Measurements from ENCODE around the gene SF3B2.

SF3B2 gene

DNA sequence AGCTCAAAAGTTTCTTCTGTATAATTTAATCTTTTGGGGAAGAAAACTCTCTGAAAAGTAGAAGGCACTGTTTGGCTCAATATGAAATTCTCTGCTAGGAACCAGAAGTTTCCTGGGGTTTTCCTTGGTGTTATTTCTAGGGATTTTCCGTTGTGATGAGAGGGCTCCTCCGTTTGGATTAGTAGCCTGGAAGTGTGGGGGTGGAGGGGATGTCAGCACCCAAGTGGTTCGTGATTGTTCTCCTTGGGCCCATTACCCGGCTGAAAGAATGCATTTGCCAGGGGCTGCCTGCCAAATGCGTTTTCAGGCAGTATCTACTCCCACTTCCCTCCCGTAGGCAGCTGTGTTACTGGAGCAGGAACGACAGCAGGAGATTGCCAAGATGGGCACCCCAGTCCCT lies 4.3 kb downstream of the SF3B2 start:
- Histone ChIP-seq H3K27me3 (ENCODE audit: control insufficient read depth in 1 of 2, insufficient read depth in 2 of 2, low read length in 2 of 2) (no peaks in the 10 kb centered on the region), H3K4me1 (ENCODE audit: insufficient read depth, low read length) (peaks cover 10% of the 10 kb centered on the region), H3K9me3 (ENCODE audit: low read length) (no peaks in the 10 kb centered on the region), H3K36me3 (ENCODE audit: insufficient read depth, low read length) (peaks cover 70% of the 10 kb centered on the region), H3K4me3 (ENCODE audit: low read depth in 1 of 2, low read length in 2 of 2) (no peak overlapping the region), H3K9ac (ENCODE audit: low read length) (no peak overlapping the region), H3K27ac (ENCODE audit: low read depth, low read length) (no peak overlapping the region)

DNA sequence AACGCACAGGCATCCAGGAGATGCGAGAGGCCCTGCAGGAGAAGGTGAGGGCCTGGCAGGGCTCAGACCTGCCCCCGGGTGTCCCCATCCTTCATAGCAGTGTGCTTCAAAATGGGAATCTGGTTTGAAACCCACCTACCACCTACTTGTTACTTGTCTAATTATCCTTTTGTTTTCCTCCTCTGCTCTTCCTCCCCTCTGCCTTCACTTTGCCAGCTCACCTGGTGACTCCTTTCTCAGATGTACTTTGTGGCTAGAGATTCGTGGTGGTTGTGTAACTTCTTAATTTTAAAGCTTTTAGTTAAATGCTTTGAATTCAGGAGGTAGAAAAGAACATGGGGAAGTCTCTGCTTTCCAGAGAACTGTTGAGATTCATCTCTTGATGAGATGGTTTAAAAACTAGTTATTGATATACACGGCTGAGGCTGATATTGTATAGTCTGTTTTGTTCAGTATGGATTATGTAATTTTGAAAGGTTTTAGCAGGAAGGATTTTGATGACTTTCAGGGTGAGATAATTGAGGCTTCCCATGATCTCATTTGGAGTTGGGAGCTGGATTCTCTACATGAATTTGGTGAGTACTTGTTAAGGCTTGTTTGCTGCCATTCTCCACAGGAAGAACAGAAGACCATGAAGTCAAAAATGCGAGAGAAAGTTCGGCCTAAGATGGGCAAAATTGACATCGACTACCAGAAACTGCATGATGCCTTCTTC lies 8.0 kb downstream of the SF3B2 start:
- Histone ChIP-seq H3K27ac (ENCODE audit: low read depth, low read length) (no peak overlapping the region), H3K4me3 (ENCODE audit: low read depth in 1 of 2, low read length in 2 of 2) (no peak overlapping the region), H3K9ac (ENCODE audit: low read length) (no peak overlapping the region), H3K9me3 (ENCODE audit: low read length) (no peaks in the 10 kb centered on the region), H3K36me3 (ENCODE audit: insufficient read depth, low read length) (peaks cover 94% of the 10 kb centered on the region), H3K4me1 (ENCODE audit: insufficient read depth, low read length) (no peaks in the 10 kb centered on the region), H3K27me3 (ENCODE audit: control insufficient read depth in 1 of 2, insufficient read depth in 2 of 2, low read length in 2 of 2) (no peaks in the 10 kb centered on the region)

DNA sequence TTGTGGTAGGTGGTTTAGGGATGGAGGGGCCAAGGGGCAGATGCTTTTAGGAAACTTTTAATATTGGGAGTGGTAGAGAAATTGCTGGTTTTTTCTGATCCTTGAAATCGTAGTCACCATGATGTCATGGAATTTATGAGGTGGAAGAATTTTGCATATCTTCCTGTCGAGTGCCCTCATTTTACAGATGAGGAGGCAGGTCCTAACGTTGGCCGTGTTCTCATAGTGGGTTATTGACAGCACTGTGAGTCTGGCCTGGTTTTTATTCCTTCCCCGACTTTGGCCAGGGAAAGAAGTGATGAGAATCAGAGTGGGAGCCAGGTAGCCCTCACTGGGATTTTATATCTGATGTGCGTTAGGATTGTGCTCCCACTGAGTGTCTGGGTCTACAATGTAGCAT lies 9.1 kb downstream of the SF3B2 start:
- Histone ChIP-seq H3K27ac (ENCODE audit: low read depth, low read length) (no peak overlapping the region), H3K36me3 (ENCODE audit: insufficient read depth, low read length) (peaks cover 88% of the 10 kb centered on the region), H3K9ac (ENCODE audit: low read length) (no peak overlapping the region), H3K9me3 (ENCODE audit: low read length) (no peaks in the 10 kb centered on the region), H3K4me1 (ENCODE audit: insufficient read depth, low read length) (no peaks in the 10 kb centered on the region), H3K4me3 (ENCODE audit: low read depth in 1 of 2, low read length in 2 of 2) (no peak overlapping the region), H3K27me3 (ENCODE audit: control insufficient read depth in 1 of 2, insufficient read depth in 2 of 2, low read length in 2 of 2) (no peaks in the 10 kb centered on the region)

- H3K27ac ChIP-seq (ENCODE audit: low read depth, low read length), result no peak overlapping the region
- H3K9me3 ChIP-seq (ENCODE audit: low read length), result no peaks in the 10 kb centered on the region
- H3K27me3 ChIP-seq (ENCODE audit: control insufficient read depth in 1 of 2, insufficient read depth in 2 of 2, low read length in 2 of 2), result no peaks in the 10 kb centered on the region
- H3K4me1 ChIP-seq (ENCODE audit: insufficient read depth, low read length), result no peaks in the 10 kb centered on the region
- no peak overlapping the region for H3K4me3 ChIP-seq (ENCODE audit: low read depth in 1 of 2, low read length in 2 of 2)
- H3K36me3 ChIP-seq (ENCODE audit: insufficient read depth, low read length), result peaks cover 88% of the 10 kb centered on the region
- H3K9ac ChIP-seq (ENCODE audit: low read length), result no peak overlapping the region
Observed at GRCh38 chr11:66062408-66062807, 10.2 kb downstream of the SF3B2 start.

DNA sequence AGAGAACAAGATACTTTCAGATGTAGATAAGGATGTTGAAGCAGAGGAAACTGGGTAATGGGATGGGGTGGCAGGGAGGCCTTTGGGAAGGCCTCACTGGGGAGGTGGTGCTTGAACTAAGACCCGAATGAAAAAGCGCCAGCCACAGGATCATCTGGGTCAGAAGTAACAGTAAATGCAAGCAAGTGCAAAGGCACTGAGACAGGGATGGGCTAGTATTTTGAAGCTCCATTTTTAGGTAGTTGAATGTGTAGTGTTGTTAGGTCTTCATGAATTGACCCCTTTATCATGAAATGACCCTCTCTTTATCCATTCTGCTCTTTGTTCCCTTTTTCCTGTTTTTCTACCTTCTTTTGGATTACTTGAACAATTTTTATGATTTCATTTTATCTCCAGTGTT lies 11.7 kb downstream of the SF3B2 start:
- no peak overlapping the region for H3K9ac ChIP-seq (ENCODE audit: low read length)
- no peaks in the 10 kb centered on the region for H3K9me3 ChIP-seq (ENCODE audit: low read length)
- H3K4me1 ChIP-seq (ENCODE audit: insufficient read depth, low read length), result peaks cover 12% of the 10 kb centered on the region
- H3K36me3 ChIP-seq (ENCODE audit: insufficient read depth, low read length), result peaks cover 91% of the 10 kb centered on the region
- H3K27me3 ChIP-seq (ENCODE audit: control insufficient read depth in 1 of 2, insufficient read depth in 2 of 2, low read length in 2 of 2), result no peaks in the 10 kb centered on the region
- H3K27ac ChIP-seq (ENCODE audit: low read depth, low read length), result no peak overlapping the region
- H3K4me3 ChIP-seq (ENCODE audit: low read depth in 1 of 2, low read length in 2 of 2), result no peak overlapping the region

DNA sequence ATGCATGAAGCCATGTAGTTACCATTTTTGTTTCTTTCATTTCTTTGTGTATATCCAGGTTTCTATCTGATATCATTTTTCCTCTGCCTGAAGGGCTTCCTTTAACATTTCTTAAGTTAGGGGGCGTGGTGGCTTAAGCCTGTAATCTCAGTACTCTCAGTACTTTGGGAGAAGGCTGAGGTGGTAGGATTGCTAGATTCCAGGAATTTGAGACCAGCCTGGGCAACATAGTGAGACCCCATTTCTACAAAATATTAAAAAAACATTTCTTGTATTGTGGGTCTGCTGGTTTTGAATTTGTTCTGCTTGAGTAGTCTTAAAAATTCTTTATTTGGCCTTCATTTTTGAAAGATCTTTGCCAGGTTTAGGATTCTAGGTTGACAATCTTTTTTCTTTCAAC lies 12.4 kb downstream of the SF3B2 start:
- Histone ChIP-seq H3K4me3 (ENCODE audit: low read depth in 1 of 2, low read length in 2 of 2) (no peak overlapping the region), H3K9me3 (ENCODE audit: low read length) (no peaks in the 10 kb centered on the region), H3K9ac (ENCODE audit: low read length) (no peak overlapping the region), H3K27ac (ENCODE audit: low read depth, low read length) (no peak overlapping the region), H3K36me3 (ENCODE audit: insufficient read depth, low read length) (peaks cover 88% of the 10 kb centered on the region), H3K4me1 (ENCODE audit: insufficient read depth, low read length) (peaks cover 19% of the 10 kb centered on the region), H3K27me3 (ENCODE audit: control insufficient read depth in 1 of 2, insufficient read depth in 2 of 2, low read length in 2 of 2) (no peaks in the 10 kb centered on the region)

DNA sequence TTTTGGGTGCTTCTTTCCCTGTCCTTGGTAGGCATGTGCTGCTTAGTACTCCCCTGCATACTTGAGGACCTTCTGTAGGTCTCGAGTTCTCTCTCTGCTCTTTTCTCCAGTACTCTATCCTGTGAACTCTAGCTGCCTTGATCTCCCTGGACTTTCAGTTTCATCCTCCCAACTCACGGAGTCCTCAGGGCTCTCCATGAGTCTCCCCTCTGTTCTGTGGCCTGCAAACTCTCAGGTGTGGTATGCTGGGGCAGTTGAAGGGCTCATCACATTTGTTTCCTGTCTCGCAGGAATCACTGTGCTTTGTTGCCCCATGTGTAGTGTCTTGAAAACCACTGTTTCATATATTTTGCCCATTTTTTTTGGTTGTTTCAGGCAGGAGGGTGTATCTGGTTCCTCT lies 14.6 kb downstream of the SF3B2 start:
- Histone ChIP-seq H3K27ac (ENCODE audit: low read depth, low read length) (no peak overlapping the region), H3K27me3 (ENCODE audit: control insufficient read depth in 1 of 2, insufficient read depth in 2 of 2, low read length in 2 of 2) (no peaks in the 10 kb centered on the region), H3K9ac (ENCODE audit: low read length) (no peak overlapping the region), H3K9me3 (ENCODE audit: low read length) (no peaks in the 10 kb centered on the region), H3K4me1 (ENCODE audit: insufficient read depth, low read length) (peaks cover 26% of the 10 kb centered on the region), H3K4me3 (ENCODE audit: low read depth in 1 of 2, low read length in 2 of 2) (no peak overlapping the region), H3K36me3 (ENCODE audit: insufficient read depth, low read length) (peaks cover 66% of the 10 kb centered on the region)

DNA sequence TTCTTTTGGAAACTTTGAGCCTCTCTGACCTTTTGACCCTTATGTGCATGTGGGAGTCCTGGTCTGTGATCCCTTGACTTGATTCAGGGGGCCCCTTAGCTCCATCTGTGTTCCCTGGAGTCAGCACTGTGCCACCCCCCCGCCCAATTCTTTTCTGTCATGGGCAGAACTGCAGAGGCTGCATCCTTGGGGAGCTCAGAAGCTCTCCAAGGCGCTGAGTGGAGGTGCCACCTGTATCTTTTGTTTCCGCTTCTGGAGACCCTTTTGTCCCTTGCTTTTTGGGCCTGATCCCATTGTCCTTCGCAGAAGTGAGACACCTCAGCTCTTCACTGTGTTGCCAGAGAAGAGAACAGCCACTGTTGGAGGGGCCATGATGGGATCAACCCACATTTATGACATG lies 15.5 kb downstream of the SF3B2 start:
- no peak overlapping the region for H3K4me3 ChIP-seq (ENCODE audit: low read depth in 1 of 2, low read length in 2 of 2)
- H3K27me3 ChIP-seq (ENCODE audit: control insufficient read depth in 1 of 2, insufficient read depth in 2 of 2, low read length in 2 of 2), result no peaks in the 10 kb centered on the region
- no peaks in the 10 kb centered on the region for H3K9me3 ChIP-seq (ENCODE audit: low read length)
- H3K27ac ChIP-seq (ENCODE audit: low read depth, low read length), result no peak overlapping the region
- peaks cover 59% of the 10 kb centered on the region for H3K36me3 ChIP-seq (ENCODE audit: insufficient read depth, low read length)
- H3K4me1 ChIP-seq (ENCODE audit: insufficient read depth, low read length), result peaks cover 34% of the 10 kb centered on the region
- H3K9ac ChIP-seq (ENCODE audit: low read length), result no peak overlapping the region

DNA sequence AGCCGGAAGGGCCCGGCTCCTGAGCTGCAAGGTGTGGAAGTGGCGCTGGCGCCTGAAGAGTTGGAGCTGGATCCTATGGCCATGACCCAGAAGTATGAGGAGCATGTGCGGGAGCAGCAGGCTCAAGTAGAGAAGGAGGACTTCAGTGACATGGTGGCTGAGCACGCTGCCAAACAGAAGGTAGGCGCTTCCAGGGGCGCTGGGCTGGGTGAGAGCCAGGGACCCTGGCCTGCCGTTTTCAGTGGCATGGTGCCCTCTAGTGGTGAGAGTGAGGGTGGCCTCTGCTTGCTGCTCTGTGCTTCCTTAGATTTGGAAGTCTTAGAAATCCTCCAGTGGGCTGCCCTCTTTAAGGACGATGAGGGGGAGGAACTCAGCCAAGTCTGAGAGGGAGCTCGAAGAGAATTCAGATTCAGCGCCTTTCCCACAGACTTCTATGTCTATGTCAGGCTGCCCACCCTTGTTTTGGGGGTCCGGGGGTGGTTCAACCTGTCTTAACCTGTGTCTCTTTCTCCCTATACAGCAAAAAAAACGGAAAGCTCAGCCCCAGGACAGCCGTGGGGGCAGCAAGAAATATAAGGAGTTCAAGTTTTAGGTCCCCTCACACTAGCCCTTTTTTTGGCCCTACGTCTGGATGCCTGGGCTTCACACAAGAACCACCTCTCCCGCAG lies 16.1 kb downstream of the SF3B2 start:
- peaks cover 34% of the 10 kb centered on the region for H3K4me1 ChIP-seq (ENCODE audit: insufficient read depth, low read length)
- peaks cover 52% of the 10 kb centered on the region for H3K36me3 ChIP-seq (ENCODE audit: insufficient read depth, low read length)
- no peaks in the 10 kb centered on the region for H3K27me3 ChIP-seq (ENCODE audit: control insufficient read depth in 1 of 2, insufficient read depth in 2 of 2, low read length in 2 of 2)
- no peaks in the 10 kb centered on the region for H3K9me3 ChIP-seq (ENCODE audit: low read length)
- H3K27ac ChIP-seq (ENCODE audit: low read depth, low read length), result peak overlapping the region; percentile 71
- H3K4me3 ChIP-seq (ENCODE audit: low read depth in 1 of 2, low read length in 2 of 2), result no peak overlapping the region
- H3K9ac ChIP-seq (ENCODE audit: low read length), result no peak overlapping the region

DNA sequence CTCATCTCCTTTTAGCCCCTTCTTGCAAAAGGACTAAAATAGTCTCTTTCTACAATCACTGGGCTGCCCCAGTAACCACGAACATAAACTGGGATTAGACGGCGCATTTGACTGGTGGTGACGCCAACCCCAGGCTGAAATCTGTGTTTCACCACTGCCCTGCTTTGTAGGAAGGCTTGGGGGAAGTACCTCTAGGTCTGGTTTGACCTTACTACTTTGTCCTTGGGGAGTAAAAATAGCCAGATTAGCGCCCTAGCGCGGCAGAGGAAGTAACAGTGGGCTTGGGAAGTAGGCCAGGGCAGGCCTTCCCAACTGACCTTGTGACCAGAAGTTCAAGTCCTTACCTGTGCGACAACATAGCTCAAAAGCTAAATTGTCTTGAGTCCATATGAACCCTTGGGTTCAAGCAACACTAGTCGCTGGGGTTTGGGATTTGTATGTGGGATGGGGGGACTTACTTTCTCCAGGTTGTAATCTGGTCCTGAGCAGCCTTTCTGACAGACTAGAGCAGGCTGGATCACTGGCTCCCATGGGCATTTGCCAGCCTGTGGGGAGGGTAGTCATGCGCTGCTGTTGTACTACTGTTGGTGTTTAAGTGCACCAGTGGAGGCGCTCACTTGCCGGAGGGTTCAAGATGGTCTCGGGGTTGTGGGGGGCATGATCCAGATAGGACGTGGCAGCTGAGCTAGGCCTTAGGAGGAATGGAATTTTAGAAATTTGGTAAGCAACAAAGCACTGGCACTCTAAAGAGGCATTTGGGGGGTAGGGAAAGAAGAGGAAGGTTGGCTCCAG lies 17.0 kb downstream of the SF3B2 start:
- Histone ChIP-seq H3K4me1 (ENCODE audit: insufficient read depth, low read length) (peaks cover 34% of the 10 kb centered on the region), H3K36me3 (ENCODE audit: insufficient read depth, low read length) (peaks cover 46% of the 10 kb centered on the region), H3K9ac (ENCODE audit: low read length) (peak overlapping the region; percentile 34), H3K9me3 (ENCODE audit: low read length) (no peaks in the 10 kb centered on the region), H3K27me3 (ENCODE audit: control insufficient read depth in 1 of 2, insufficient read depth in 2 of 2, low read length in 2 of 2) (no peaks in the 10 kb centered on the region), H3K27ac (ENCODE audit: low read depth, low read length) (peak overlapping the region; percentile 71), H3K4me3 (ENCODE audit: low read depth in 1 of 2, low read length in 2 of 2) (peak overlapping the region; percentile 38 to 83)

DNA sequence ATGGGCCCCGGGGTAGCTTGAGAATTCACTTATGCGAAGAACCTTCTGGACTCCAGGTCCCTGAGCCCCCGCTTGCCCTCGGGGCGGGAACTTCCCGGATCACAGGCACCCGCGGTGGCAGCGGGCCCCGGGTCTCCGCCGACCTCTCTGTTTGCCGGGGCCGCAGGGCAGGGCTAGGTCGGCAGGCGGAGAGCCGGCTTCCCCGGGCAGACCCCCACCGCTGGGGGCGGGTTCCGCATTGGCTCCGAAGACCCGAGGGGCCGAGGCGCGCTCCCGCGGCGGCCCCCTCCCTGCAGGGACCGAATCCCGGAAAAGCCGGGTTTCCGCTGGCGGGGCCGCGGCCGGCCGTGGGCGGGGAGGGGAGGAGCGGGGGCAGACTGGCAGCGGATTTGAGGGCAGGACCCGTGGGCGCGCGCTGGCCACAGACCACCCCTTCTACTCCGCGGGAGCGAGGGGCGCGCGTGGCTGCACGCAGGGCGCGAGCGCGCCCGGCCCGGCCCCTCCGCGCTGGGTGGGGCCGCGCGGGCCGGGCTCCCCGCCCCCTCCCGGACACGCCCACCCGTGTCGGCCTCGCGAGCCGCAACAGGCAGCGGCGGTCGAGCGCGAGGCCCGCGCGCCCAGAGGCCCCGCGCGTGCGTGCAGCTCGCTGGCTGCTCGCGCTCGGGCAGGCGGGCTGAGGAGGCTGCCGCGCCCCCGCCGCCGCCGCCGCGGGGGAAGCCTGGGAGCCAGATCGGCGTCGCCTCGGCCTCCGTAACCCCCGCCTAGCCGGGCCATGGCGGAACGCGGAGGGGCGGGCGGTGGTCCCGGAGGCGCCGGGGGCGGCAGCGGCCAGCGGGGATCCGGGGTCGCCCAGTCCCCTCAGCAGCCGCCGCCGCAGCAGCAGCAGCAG lies 17.8 kb downstream of the SF3B2 start, which contains the start of gene PACS1:
Gene PACS1 (plus strand): TSS at position 558 of the 889 bp plus-strand sequence. CDS start 215 bp downstream, at position 773.
- Histone ChIP-seq H3K36me3 (ENCODE audit: insufficient read depth, low read length) (peaks cover 43% of the 10 kb centered on the region), H3K27me3 (ENCODE audit: control insufficient read depth in 1 of 2, insufficient read depth in 2 of 2, low read length in 2 of 2) (no peaks in the 10 kb centered on the region), H3K4me3 (ENCODE audit: low read depth in 1 of 2, low read length in 2 of 2) (peak within 1 kb of the TSS; percentile 72 to 90), H3K27ac (ENCODE audit: low read depth, low read length) (peak within 1 kb of the TSS; percentile 76), H3K9ac (ENCODE audit: low read length) (peak within 1 kb of the TSS; percentile 42), H3K9me3 (ENCODE audit: low read length) (no peaks in the 10 kb centered on the region), H3K4me1 (ENCODE audit: insufficient read depth, low read length) (peaks cover 34% of the 10 kb centered on the region)
